ENCODE measurements around the gene SLC4A5.
"Not testable (repeated sequence)": the region's sequence is repeated elsewhere in the genome, so short reads cannot be mapped to it uniquely, and the experiment has no call there.

SLC4A5 gene

GRCh38 chr2:74264281-74264680, 78.9 kb downstream of the SLC4A5 start:
- DNase-seq (ENCODE audit: low spot score) = no peak

- DNase-seq (ENCODE audit: low spot score) = no peak
Observed at GRCh38 chr2:74262681-74263080, 80.5 kb downstream of the SLC4A5 start.

- DNase-seq (ENCODE audit: low spot score) = peak; percentile 68
Observed at GRCh38 chr2:74261204-74261864, 81.9 kb downstream of the SLC4A5 start.

GRCh38 chr2:74260495-74260894, 82.7 kb downstream of the SLC4A5 start:
- DNase-seq (ENCODE audit: low spot score) = no peak

GRCh38 chr2:74259733-74260132, 83.5 kb downstream of the SLC4A5 start:
- no peak for DNase-seq (ENCODE audit: low spot score)

GRCh38 chr2:74259191-74259590, 84.0 kb downstream of the SLC4A5 start:
- no peak for DNase-seq (ENCODE audit: low spot score)

- no peak for DNase-seq (ENCODE audit: low spot score)
Observed at GRCh38 chr2:74255660-74256213, 87.5 kb downstream of the SLC4A5 start.

- no peak for DNase-seq (ENCODE audit: low spot score)
Observed at GRCh38 chr2:74253971-74254310, 89.3 kb downstream of the SLC4A5 start.

- no peak for DNase-seq (ENCODE audit: low spot score)
Observed at GRCh38 chr2:74253306-74253970, 89.8 kb downstream of the SLC4A5 start.

- DNase-seq (ENCODE audit: low spot score) = no peak
Observed at GRCh38 chr2:74252862-74253261, 90.4 kb downstream of the SLC4A5 start.

- no peak for DNase-seq (ENCODE audit: low spot score)
Observed at GRCh38 chr2:74252036-74252435, 91.2 kb downstream of the SLC4A5 start.

- peak; percentile 76 for DNase-seq (ENCODE audit: low spot score)
Observed at GRCh38 chr2:74250189-74250631, 93.0 kb downstream of the SLC4A5 start.

GRCh38 chr2:74249406-74250122, 93.7 kb downstream of the SLC4A5 start:
- DNase-seq (ENCODE audit: low spot score) = no peak

- DNase-seq (ENCODE audit: low spot score) = no peak
Observed at GRCh38 chr2:74246496-74247195, 96.6 kb downstream of the SLC4A5 start.

GRCh38 chr2:74244286-74244685, 98.9 kb downstream of the SLC4A5 start:
- no peak for DNase-seq (ENCODE audit: low spot score)

GRCh38 chr2:74242354-74243071, 100.7 kb downstream of the SLC4A5 start:
- DNase-seq (ENCODE audit: low spot score) = no peak

- no peak for DNase-seq (ENCODE audit: low spot score)
Observed at GRCh38 chr2:74239346-74239745, 103.9 kb downstream of the SLC4A5 start.

GRCh38 chr2:74238879-74239278, 104.3 kb downstream of the SLC4A5 start:
- no peak for DNase-seq (ENCODE audit: low spot score)

- peak; percentile 5 for DNase-seq (ENCODE audit: low spot score)
Observed at GRCh38 chr2:74235041-74235440, 108.2 kb downstream of the SLC4A5 start.

GRCh38 chr2:74233648-74234047, 109.6 kb downstream of the SLC4A5 start:
- no peak for DNase-seq (ENCODE audit: low spot score)

GRCh38 chr2:74232426-74232825, 110.8 kb downstream of the SLC4A5 start:
- DNase-seq (ENCODE audit: low spot score) = no peak

- not testable (repeated sequence) for DNase-seq (ENCODE audit: low spot score)
Observed at GRCh38 chr2:74229865-74230264, 113.4 kb downstream of the SLC4A5 start.

All from AG20443 (cell line).